ENCODE measurements around the gene CENPS.
"Not testable (repeated sequence)": the region's sequence is repeated elsewhere in the genome, so short reads cannot be mapped to it uniquely, and the experiment has no call there.

Gene CENPS

DNA sequence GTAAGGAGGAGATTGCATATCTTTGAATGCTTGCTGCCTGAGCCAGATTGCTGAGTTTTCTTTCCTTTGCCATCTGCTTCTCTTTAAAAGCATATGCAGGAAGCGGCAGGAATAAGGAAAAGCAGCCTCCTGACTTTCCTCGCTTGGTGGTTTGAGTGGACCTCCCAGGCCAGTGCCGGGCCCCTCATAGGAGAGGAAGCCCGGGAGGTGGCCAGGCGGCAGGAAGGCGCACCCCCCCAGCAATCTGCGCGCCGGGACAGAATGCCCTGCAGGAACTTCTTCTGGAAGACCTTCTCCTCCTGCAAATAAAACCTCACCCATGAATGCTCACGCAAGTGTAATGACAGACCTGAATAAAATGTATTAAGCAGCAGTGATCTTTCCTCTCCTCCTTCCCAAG, 21.1 kb downstream of the CENPS start:
- peak; percentile 75 for DNase-seq (ENCODE audit: low spot score)

DNA sequence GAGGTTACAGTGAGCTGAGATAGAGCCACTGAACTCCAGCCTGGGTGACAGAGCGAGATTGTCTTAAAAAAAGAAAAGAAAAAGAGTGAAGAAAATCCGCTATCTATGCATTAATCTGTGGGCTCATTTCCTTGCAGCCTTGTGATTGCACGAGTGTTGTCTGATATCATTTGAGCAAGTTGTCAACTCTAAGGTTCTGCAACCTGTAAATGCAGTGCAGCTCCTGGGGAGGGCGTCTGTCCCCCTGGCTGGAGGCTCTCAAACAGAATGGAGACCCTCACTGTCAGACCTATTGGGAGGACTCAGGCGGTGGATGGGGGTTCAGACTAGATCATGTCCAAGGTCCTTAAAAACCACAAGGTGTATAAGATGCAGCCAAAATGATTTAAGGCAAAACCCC, 25.8 kb downstream of the CENPS start:
- no peak for DNase-seq (ENCODE audit: low spot score)

GRCh38 chr1:10456661-10457060, 26.4 kb downstream of the CENPS start:
- DNase-seq (ENCODE audit: low spot score) = no peak

DNA sequence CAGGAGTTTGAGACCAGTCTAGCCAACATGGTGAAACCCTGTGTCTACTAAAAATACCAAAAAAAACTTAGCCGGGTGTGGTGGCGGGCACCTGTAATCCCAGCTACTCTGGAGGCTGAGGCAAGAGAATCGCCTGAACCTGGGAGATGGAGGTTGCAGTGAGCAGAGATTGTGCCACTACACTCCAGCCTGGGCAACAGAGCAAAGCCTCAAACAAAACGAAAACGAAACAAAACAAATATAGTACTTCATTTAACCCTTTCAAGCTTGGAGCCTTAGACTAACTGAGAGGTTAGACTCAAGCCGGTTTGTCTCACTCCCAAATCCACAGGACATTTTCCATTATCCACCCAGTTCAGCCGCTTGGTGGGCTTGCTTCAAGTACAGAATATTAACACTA, 27.2 kb downstream of the CENPS start:
- not testable (repeated sequence) for DNase-seq (ENCODE audit: low spot score)

DNA sequence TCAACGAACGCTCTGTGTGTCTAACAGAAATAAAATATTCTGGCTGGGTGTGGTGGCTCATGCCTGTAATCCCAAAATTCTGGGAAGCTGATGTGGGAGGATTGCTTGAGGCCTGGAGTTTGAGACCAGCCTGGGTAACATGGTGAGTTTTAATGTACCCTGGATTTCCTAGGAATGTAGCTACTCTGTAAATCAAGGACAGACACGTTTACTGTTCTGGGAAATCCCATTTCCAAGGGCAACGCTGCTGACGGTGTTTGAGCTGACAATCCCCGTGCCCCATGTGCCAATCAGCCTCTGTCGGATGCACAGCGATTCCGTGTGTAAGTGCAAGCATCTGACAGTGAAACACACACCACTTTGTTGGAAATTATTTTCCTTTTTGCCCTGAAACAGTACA, 27.6 kb downstream of the CENPS start:
- no peak for DNase-seq (ENCODE audit: low spot score)

GRCh38 chr1:10459184-10459583, 29.0 kb downstream of the CENPS start:
- peak; percentile 77 for DNase-seq (ENCODE audit: low spot score)

DNA sequence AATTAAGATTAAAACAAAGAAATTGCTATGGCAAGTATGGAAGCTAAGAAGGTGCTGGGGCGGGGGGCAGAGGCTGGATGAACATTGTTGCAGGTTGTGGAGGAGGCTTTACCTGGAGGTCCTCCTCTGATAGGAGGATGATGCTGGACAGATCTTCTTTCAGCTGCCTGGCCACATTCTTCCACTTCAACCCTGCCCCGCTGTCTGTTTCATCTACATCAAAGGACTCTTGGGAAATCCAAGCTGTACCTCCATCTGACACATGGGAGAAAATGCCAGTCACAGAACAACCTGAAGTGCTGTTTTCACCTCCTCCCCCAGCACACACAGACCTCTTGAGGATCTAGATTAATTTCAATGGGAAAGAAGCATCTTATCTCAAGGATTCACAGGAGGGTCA, 36.8 kb downstream of the CENPS start:
- DNase-seq (ENCODE audit: low spot score) = no peak

GRCh38 chr1:10470043-10470442, 39.8 kb downstream of the CENPS start:
- no peak for DNase-seq (ENCODE audit: low spot score)

DNA sequence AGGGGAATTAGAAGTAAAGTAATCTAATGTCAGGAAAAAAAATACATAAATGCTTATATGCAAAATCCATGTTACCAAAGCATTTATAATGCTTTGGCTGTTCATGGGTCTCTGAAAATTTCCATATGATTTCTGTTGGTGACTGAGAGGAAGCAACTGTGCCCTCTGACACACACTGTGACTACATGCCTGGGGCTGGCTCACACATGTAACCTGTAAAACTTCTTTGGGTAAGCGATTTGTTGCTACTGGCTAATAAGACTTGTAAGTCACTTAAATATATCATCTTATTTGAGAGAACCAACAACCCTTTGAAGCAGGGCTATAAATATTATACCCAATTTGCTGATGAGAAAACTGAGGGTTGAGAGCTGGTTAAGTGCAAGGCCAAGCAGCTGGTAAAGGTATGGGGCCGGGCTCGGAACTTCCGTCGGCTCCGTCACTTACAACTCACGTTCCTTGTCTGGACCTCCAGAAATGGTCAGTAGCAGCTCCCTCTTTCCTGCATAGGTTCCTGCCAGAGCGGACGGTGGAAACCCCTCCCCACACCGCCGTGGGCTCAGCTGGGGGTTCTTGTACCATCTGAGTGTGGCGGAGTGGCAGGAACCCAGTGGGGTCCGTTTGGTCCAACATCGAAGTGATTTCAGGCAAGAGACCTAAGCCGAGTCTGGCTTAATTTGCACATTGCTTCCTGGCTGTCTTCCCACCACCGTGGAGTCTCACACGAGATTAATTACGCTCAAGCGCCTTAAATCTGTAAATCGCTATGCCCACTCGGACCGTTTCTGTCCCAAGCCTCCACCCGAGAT, 41.4 kb downstream of the CENPS start:
- no peak for DNase-seq (ENCODE audit: low spot score)

GRCh38 chr1:10472220-10473144, 42.2 kb downstream of the CENPS start, which contains the start of gene DFFA:
Gene DFFA, minus strand, starts transcription at chr1:10472529. Its CDS starts 71 bp downstream, at chr1:10472458.
- peak; percentile 95 for DNase-seq (ENCODE audit: low spot score)

GRCh38 chr1:10473145-10473765, 43.0 kb downstream of the CENPS start:
- no peak for DNase-seq (ENCODE audit: low spot score)

DNA sequence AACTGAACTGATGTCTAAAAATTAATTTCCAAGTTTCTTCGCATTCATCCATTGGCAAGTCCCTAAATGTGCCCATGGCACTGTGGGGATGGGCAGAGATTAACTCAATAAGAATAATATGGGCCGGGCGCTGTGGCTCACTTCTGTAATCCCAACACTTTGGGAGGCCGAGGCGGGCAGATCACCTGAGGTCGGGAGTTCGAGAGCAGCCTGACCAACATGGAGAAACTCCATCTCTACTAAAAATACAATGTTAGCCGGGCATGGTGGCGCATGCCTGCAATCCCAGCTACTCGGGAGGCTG, 44.0 kb downstream of the CENPS start:
- DNase-seq (ENCODE audit: low spot score) = not testable (repeated sequence)

GRCh38 chr1:10474613-10475507, 44.6 kb downstream of the CENPS start, which contains the start of gene PEX14:
Gene PEX14, plus strand, starts transcription at chr1:10474950. Its CDS starts 17 bp downstream, at chr1:10474967.
- peak; percentile 97 for DNase-seq (ENCODE audit: low spot score)

- peak; percentile 15 for DNase-seq (ENCODE audit: low spot score)
Observed at GRCh38 chr1:10475510-10475909, 45.3 kb downstream of the CENPS start.

DNA sequence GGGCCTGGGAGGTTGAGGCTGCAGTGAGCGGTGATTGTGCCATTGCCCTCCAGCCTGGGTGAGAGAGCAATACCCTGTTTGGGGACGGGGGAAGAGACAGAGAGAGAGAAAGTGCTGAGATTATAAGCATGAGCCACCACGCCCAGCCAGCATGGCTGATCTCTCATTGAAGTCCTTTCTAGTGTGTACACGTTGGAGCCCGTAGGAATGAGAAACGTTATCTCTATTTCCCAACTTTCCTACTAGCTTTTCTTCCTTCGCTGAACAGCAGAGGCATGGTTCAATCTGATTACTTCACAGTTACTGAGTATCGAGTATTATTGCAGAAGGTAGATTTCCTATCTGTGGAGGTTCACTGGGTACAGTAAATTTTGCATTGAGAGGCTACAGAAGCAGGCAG, 49.1 kb downstream of the CENPS start:
- no peak for DNase-seq (ENCODE audit: low spot score)

DNA sequence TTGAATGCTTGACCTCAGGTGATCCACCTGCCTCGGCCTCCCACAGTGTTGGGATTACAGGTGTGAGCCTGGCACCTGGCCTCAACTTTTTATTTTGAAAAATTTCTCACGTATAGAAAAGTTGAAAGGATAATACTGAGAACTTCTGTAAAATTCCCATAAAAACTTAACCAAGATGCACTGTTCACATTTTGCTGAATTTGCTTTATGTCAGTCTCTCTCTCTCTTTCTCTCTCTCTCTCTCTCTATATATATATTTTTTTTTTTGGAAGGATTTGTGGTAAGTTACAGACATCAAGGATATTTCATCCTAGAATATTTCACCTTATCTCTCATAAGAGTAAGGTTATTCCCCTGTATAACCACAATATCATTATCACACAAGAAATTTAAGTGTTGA, 50.4 kb downstream of the CENPS start:
- no peak for DNase-seq (ENCODE audit: low spot score)

- DNase-seq (ENCODE audit: low spot score) = no peak
Observed at GRCh38 chr1:10484521-10484920, 54.3 kb downstream of the CENPS start.

GRCh38 chr1:10489291-10490055, 59.2 kb downstream of the CENPS start:
- no peak for DNase-seq (ENCODE audit: low spot score)

DNA sequence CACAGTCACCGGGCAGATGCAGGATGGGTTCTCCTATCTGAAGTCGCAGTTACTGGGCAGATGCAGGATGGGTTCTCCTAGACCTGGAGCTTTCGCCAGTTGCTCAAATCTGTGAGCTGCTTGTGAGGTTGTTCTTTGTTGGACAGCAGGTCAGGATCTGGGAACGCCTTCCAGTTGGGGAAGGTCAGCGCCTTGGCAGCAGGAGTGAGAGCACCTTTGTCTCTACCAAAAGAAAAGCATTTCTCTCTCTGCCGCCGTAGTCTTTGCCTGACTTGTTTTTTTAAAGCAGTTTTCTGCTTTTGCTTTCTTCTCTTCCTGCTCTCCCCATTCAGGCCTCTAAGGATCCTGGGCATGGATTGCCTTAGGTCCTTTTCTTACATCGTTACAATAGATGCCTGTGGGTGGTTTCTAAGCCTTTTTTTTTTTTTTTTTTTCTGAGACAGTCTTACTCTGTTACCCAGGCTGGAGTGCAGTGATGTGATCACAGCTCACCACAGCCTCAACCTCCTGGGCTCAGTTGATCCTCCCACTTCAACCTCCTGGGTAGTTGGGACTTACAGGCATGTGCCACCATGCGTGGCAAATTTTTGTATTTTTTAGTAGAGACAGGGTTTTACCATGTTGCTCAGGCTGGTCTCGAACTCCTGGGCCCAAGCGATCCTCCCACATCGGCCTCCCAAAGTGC, 60.2 kb downstream of the CENPS start:
- DNase-seq (ENCODE audit: low spot score) = no peak

Measured in GM03348 (cell line).